HCT116 (cell line): ENCODE results near the gene MUC6. TPM values are rescaled to one million over a fixed set of nuclear protein-coding genes. Genes with fewer than 3 reads are reported as not detected.

Experiments
- ATAC-seq: fragments of 200-7000 bp; cut with Tn5 transposase; 2 replicates; pipeline ENCODE4 v1.9.1; 2020; ENCODE audit warnings: mild to moderate bottlenecking, moderate library complexity
- BruUV-seq: library from RNA; stranded (reverse); fragments of 400-500 nt; replicated peaks from 2 replicates; lab custom pipeline; 2021; lab: Mats Ljungman, UMichigan
- CTCF ChIA-PET: fragments of 300-600 bp; sonication (Branson Sonifier 250); formaldehyde crosslinking; loops from one replicate; lab custom pipeline; 2021; ENCODE audit warnings: antibody characterized with exemption; lab: Charles Lee
- POLR2A ChIA-PET: fragments of 300-600, 350-600 bp; sonication (Branson Sonifier 250); formaldehyde crosslinking; loops from one replicate; lab custom pipeline; 2021; ENCODE audit warnings: antibody characterized with exemption; lab: Charles Lee
- RAD21 ChIA-PET, 2 experiments: fragments of 300-600 bp; sonication (Branson Sonifier 250); formaldehyde crosslinking; loops; one replicate each; lab custom pipeline; 2023; ENCODE audit warnings: low total read pairs in 2 of 2; ENCODE audit not compliant: uncharacterized antibody in 2 of 2, unreplicated experiment in 2 of 2, low non-redundant PET in 1 of 2; lab: Charles Lee
- DNase-seq: peaks from one replicate; pipeline ENCODE4 v3.0.0-alpha.2; 2010; ENCODE audit warnings: low read depth, low spot score
- H2AFZ ChIP-seq: fragments of 200-600 bp; shearing (Covaris generic), sonication (generic); 2 replicates; pipeline ENCODE4 v1.6.1; 2017; ENCODE audit warnings: low read depth, mixed run types, mixed read lengths, antibody characterized with exemption, low read length; ENCODE audit not compliant: poor library complexity, severe bottlenecking
- H3K27ac ChIP-seq: 2 replicates; pipeline ENCODE4 v1.5.1; 2012; ENCODE audit warnings: low read depth, low read length
- H3K27me3 ChIP-seq: fragments of 200-600 bp; sonication (generic); 2 replicates; pipeline ENCODE4 v1.6.1; 2016; ENCODE audit warnings: mixed run types, low read length, mixed read lengths; ENCODE audit not compliant: insufficient read depth
- H3K36me3 ChIP-seq, 2 experiments: fragments of 200-500 bp in 1 of 2; fragments of 200-600 bp in 1 of 2; sonication (Bioruptor generic) in 1 of 2; sonication (generic) in 1 of 2; 2 replicates each; pipeline versions ENCODE4 v1.5.1 to v1.6.1; 2014 to 2016; ENCODE audit warnings: low read length in 2 of 2, inconsistent platforms in 1 of 2, mixed read lengths in 1 of 2, mixed run types in 1 of 2; ENCODE audit not compliant: insufficient read depth in 2 of 2, control insufficient read depth in 1 of 2
- H3K4me1 ChIP-seq, 2 experiments: fragments of 200-600 bp in 1 of 2; sonication (generic) in 1 of 2; 2 replicates each; pipeline versions ENCODE4 v1.5.1 to v1.6.1; 2012 to 2017; ENCODE audit warnings: low read length in 2 of 2, inconsistent platforms in 1 of 2, mild to moderate bottlenecking in 1 of 2, mixed read lengths in 1 of 2, mixed run types in 1 of 2, moderate library complexity in 1 of 2; ENCODE audit not compliant: insufficient read depth in 2 of 2, control insufficient read depth in 1 of 2
- H3K4me2 ChIP-seq: fragments of 200-600 bp; sonication (generic); 2 replicates; pipeline ENCODE4 v1.6.1; 2017; ENCODE audit warnings: mixed run types, low read length, mixed read lengths
- H3K4me3 ChIP-seq, 2 experiments: fragments of 200-600 bp in 1 of 2; sonication (generic) in 1 of 2; replicated peaks in 1 of 2; 2 replicates each; pipeline ENCODE4 v1.5.1; 2011 to 2016; ENCODE audit warnings: low read length in 2 of 2, control low read depth in 1 of 2, low read depth in 1 of 2, mild to moderate bottlenecking in 1 of 2, mixed read lengths in 1 of 2, mixed run types in 1 of 2
- H3K79me2 ChIP-seq: fragments of 200-600 bp; sonication (generic); 2 replicates; pipeline ENCODE4 v1.6.1; 2017; ENCODE audit warnings: mild to moderate bottlenecking, mixed run types, low read length, moderate library complexity, mixed read lengths; ENCODE audit not compliant: insufficient read depth
- H3K9ac ChIP-seq: fragments of 200-600 bp; sonication (generic); 2 replicates; pipeline ENCODE4 v1.6.1; 2016; ENCODE audit warnings: low read length, mixed read lengths
- H3K9me2 ChIP-seq: fragments of 200-600 bp; sonication (generic), shearing (Covaris generic); 2 replicates; pipeline ENCODE4 v1.6.1; 2017; ENCODE audit warnings: mixed run types, mild to moderate bottlenecking, moderate library complexity; ENCODE audit not compliant: insufficient read depth
- H3K9me3 ChIP-seq, 2 experiments: fragments of 200-500 bp in 1 of 2; fragments of 200-600 bp in 1 of 2; sonication (Bioruptor generic) in 1 of 2; sonication (generic) in 1 of 2; 2 replicates each; pipeline ENCODE4 v1.6.1; 2014 to 2017; ENCODE audit warnings: low read length in 2 of 2, mixed read lengths in 2 of 2, inconsistent platforms in 1 of 2, low read depth in 1 of 2, mild to moderate bottlenecking in 1 of 2, mixed run types in 1 of 2, moderate library complexity in 1 of 2; ENCODE audit not compliant: control insufficient read depth in 1 of 2, insufficient read depth in 1 of 2
- H4K20me1 ChIP-seq: fragments of 200-600 bp; sonication (generic), shearing (Covaris generic); 2 replicates; pipeline ENCODE4 v1.6.1; 2017; ENCODE audit warnings: mixed run types, mild to moderate bottlenecking, moderate library complexity; ENCODE audit not compliant: insufficient read depth
- EZH2 ChIP-seq: fragments of 200-600 bp; sonication (generic); IDR thresholded peaks from 2 replicates; pipeline ENCODE4 v1.6.1; 2017; ENCODE audit warnings: antibody characterized with exemption, mixed run types
- JUND ChIP-seq: IDR thresholded peaks from 2 replicates; pipeline ENCODE4 v1.6.1; 2012
- POLR2AphosphoS5 ChIP-seq: IDR thresholded peaks from 2 replicates; pipeline ENCODE4 v1.6.1; 2011; ENCODE audit warnings: mild to moderate bottlenecking, low read depth, low read length, moderate library complexity
- REST ChIP-seq: IDR thresholded peaks from 2 replicates; pipeline ENCODE4 v1.6.1; 2012; ENCODE audit warnings: low read depth
- SIN3A ChIP-seq: IDR thresholded peaks from 2 replicates; pipeline ENCODE4 v1.6.1; 2012; ENCODE audit warnings: low read depth
- SRF ChIP-seq: IDR thresholded peaks from 2 replicates; pipeline ENCODE4 v1.6.1; 2012; ENCODE audit warnings: low read depth
- ZFX ChIP-seq: fragments of 450-650 bp; IDR thresholded peaks from 2 replicates; pipeline ENCODE4 v1.6.1; 2017
- intact Hi-C: fragments of 100-400 bp; cut with micrococcal nuclease; formaldehyde crosslinking; loops from 2 replicates; pipeline ENCODE4 v1.10.0; 2022
- total RNA-seq: library from RNA; stranded (reverse); gene quantifications from one replicate; pipeline ENCODE4 v1.2.1, GENCODE V29; 2021; ENCODE audit not compliant: unreplicated experiment
- TF ChIP-seq, protein P1 (sequence below): IDR thresholded peaks from 2 replicates; pipeline ENCODE4 v1.6.1; 2011; ENCODE audit warnings: mild to moderate bottlenecking, low read length, moderate library complexity; ENCODE audit not compliant: insufficient replicate concordance; ENCODE audit errors: extremely low read depth

The MUC6 gene
- total RNA-seq, 1 experiment from 2014 or later, result 0.02 TPM

- ChIA-PET RAD21 (no interaction called here), POLR2A (no interaction called here)
Observed at GRCh38 chr11:1000357-1001278, 35.9 kb downstream of the MUC6 start.

More at GRCh38 chr11:1000357-1001278, 35.9 kb downstream of the MUC6 start:
- no peaks in the 10 kb centered on the region for H3K79me2 ChIP-seq
- DNase-seq (no peak), ATAC-seq (no peak)
- H2AFZ ChIP-seq, result no peak overlapping the region
- no peak overlapping the region for H3K4me3 ChIP-seq
- H3K9me2 ChIP-seq, result no peaks in the 10 kb centered on the region
- no TSS peak for BruUV-seq
- H3K9me3 ChIP-seq, result no peaks in the 10 kb centered on the region
- CTCF ChIA-PET, result no interaction called here
- no peaks in the 10 kb centered on the region for H4K20me1 ChIP-seq
- no peaks in the 10 kb centered on the region for H3K27me3 ChIP-seq
- peaks cover 11 to 14% of the 10 kb centered on the region in 2 experiments; a peak in 3 of 4 replicates for H3K36me3 ChIP-seq
- H3K9ac ChIP-seq, result no peak overlapping the region
- no peak for TF ChIP-seq JUND
- no peak for TF ChIP-seq ZFX
- TF ChIP-seq POLR2AphosphoS5, result no peak
- TF ChIP-seq SIN3A, result no peak
- TF ChIP-seq SRF, result no peak
- TF ChIP-seq, protein P1, sequence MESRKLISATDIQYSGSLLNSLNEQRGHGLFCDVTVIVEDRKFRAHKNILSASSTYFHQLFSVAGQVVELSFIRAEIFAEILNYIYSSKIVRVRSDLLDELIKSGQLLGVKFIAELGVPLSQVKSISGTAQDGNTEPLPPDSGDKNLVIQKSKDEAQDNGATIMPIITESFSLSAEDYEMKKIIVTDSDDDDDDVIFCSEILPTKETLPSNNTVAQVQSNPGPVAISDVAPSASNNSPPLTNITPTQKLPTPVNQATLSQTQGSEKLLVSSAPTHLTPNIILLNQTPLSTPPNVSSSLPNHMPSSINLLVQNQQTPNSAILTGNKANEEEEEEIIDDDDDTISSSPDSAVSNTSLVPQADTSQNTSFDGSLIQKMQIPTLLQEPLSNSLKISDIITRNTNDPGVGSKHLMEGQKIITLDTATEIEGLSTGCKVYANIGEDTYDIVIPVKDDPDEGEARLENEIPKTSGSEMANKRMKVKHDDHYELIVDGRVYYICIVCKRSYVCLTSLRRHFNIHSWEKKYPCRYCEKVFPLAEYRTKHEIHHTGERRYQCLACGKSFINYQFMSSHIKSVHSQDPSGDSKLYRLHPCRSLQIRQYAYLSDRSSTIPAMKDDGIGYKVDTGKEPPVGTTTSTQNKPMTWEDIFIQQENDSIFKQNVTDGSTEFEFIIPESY, result no peak
- no peak for TF ChIP-seq REST
- TF ChIP-seq EZH2, result no peak
- H3K27ac ChIP-seq, result no peak overlapping the region
- H3K4me2 ChIP-seq, result no peak overlapping the region
- intact Hi-C loops, result no loop called here
- H3K4me1 ChIP-seq, result 0 out of 4 replicates have a peak, but pooled peaks cover 0 to 3% of the 10 kb centered on the region in 2 experiments
